ENCODE results near the gene TMIGD3.

Gene TMIGD3

DNA sequence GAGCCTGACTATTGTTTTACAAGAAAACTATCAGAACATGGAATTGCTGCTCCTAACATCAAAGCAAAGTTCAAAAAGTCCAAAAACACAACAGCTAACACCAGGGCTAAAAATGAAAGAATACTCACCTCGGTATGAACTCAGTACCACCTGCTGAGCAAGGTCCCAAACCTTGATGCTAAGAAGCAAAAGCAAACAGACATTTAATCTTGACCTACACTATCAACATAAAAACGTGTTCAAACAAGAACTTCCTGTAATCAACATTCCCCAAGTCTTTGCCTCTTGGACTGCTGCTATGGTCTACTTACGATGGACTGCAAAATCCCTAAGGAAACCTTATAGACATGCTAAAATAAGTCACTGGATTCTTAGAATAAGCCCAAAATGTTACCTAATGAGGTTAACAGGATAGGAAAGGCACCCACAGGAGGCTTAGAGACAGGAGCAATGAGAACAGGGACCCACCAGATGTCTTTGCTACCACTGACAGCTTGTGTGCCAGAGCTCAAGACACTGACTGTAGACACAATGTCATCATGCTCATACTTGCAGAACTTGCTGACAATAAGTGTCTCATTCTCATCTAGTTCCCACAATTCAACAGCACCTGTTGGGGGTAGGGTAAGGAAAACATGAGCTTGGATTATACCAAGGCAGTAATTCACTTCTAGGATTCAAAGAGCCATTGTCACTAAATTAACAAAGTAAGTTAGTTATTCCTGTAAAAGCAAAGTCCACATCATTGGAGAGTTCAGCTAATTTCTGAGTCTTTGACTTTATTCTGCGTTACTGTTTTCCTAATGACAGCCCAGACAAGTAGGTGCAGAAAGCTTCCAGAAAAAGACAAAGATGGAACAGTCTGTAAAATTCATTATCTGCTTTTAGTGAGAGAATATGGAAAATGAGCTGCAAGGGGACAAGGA is 56.2 kb downstream of the TMIGD3 start:
- DNase-seq: no peak

- DNase-seq: no peak
Measured at GRCh38 chr1:111446546-111446945, 56.9 kb downstream of the TMIGD3 start.

GRCh38 chr1:111444031-111444430 is 59.4 kb downstream of the TMIGD3 start:
- no peak for DNase-seq

- no peak for DNase-seq
Measured at GRCh38 chr1:111442457-111442856, 61.0 kb downstream of the TMIGD3 start.

- DNase-seq: no peak
Measured at GRCh38 chr1:111441573-111442192, 61.8 kb downstream of the TMIGD3 start.

DNA sequence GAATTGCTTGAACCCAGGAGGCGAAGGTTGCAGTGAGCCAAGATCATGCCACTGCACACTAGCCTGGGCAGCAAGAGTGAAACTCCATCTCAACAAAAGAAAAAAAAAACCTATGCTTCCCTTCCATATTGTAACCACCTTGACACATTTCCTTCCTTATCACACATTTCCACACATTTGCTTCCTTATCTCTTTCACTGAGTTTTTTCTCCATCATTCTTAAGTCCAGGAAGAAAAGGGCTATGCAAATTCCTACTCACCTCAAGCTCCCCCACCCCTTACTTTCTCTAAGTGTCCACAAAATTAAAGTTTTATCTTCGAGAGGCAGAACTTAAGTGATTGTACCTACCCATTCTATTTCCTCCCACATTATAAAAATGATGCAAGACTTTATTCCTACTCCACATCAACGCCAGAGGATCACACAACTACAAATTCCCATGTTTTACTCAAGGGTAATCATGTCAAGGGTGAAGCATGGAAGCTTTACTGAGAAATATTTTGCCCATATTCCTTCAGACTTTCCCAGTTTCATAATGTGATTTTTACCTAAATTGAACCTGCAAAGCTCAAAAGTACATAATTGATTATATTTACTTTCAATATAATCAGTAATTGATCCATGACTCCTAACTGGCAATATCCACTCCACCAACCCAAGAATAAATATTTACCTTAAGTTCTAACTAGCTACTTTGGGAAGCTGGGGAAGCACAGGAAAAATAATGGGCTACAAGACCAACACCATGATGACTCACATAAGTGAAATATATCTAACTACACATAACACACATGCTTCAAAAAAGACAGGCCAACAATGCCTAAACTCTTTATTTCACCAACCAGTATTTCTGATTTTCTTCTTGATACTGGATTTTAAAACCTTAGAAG is 63.7 kb downstream of the TMIGD3 start:
- DNase-seq: no peak

GRCh38 chr1:111436726-111437125 is 66.7 kb downstream of the TMIGD3 start:
- DNase-seq: peak; percentile 5

Measured in kidney glomerular epithelial cell (primary cell).